C4-2B (cell line): ENCODE measurements around the gene TFF2.

Experiments used
- H3K27ac ChIP-seq: fragments of 450-650 bp; 2 replicates; pipeline ENCODE4 v1.5.1; 2017
- ZFX ChIP-seq: fragments of 450-650 bp; IDR thresholded peaks from 2 replicates; pipeline ENCODE4 v1.6.1; 2017
- TF ChIP-seq, protein P1 (sequence below): fragments of 450-650 bp; conservative IDR thresholded peaks from 2 replicates; pipeline ENCODE4 v1.5.1; 2017; ENCODE audit warnings: mild to moderate bottlenecking

Gene TFF2

DNA sequence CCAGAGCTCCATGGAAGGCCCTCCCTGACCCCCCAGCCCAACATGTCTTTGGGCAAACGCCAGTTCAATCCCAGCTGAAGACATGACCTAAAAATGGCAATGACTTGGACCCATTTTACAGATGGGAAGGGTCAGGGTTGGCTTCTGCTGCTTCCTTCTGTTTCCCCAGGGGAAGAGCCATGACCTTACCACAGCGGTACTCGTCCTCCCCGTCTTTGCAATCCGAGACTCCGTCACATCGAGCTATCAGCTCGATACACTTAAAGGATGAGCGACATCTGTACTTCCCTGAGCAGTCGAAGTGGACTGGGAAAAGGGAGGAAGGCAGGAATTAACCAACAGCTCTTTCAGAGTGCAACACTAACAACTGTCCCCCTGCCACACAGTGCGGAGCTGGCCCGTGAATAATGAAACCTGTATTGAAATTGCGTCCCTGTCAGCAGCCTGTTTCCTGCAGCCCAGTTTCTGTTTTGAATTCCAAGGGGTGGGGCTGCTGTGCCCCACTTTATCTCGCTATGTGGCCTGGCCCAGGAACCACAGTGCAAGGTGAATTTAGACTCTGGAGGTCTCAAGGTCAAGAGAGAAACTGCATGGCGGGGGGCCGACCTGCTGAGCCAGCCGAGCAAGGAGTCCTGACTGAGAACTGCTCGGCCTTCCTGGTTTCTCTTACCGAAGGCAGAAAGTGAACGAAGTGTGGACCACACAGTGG lies 38.1 kb upstream of the TFF2 start:
- no peak overlapping the region for H3K27ac ChIP-seq
- no peak for TF ChIP-seq ZFX
- TF ChIP-seq, protein P1, sequence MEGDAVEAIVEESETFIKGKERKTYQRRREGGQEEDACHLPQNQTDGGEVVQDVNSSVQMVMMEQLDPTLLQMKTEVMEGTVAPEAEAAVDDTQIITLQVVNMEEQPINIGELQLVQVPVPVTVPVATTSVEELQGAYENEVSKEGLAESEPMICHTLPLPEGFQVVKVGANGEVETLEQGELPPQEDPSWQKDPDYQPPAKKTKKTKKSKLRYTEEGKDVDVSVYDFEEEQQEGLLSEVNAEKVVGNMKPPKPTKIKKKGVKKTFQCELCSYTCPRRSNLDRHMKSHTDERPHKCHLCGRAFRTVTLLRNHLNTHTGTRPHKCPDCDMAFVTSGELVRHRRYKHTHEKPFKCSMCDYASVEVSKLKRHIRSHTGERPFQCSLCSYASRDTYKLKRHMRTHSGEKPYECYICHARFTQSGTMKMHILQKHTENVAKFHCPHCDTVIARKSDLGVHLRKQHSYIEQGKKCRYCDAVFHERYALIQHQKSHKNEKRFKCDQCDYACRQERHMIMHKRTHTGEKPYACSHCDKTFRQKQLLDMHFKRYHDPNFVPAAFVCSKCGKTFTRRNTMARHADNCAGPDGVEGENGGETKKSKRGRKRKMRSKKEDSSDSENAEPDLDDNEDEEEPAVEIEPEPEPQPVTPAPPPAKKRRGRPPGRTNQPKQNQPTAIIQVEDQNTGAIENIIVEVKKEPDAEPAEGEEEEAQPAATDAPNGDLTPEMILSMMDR, result no peak

DNA sequence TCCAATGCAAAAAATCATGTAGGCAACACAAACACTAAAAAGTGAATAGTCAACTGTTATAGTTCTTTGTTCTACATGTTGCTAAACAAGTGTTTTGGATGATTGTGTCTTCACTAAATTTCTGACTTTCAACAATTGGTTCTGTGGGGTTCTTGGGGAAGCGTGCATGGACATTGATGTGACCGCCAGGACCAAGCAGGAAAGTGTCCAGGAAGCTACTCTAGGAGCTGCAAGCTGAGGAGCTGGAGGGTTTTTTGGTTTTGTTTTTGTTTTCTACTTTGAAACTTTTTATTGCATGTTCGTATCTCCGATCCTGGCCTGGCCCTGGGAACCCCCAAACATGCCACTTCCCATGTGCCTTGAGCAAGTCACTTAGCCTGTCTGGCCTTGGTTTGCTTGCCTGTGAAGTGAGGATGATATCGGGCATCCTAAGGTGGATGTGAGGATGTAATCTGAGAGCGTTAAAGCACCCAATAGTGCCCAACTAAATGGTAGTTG lies 37.1 kb upstream of the TFF2 start:
- TF ChIP-seq, protein P1, result no peak
- no peak for TF ChIP-seq ZFX
- H3K27ac ChIP-seq, result no peak overlapping the region

DNA sequence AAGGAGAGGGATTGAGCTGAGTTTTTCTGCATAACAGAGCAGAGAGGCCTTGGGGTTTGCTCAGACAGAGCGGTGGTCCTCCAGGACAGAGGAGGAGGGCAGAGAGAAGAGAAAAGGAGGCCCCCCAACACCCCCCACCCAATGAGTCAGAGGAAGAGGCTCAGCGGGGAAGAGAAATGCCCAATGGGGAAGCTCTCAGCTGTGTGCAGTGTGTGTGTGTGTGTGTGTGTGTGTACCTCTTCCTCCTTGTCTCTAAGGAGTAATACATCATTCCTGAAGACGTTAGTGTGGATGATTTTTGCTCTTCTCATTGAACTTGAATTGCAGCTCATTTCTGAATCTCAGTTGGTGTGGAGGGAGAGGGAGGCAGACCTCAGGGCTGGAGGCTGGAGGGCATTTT lies 36.4 kb upstream of the TFF2 start:
- TF ChIP-seq, protein P1, result no peak
- TF ChIP-seq ZFX, result no peak
- no peak overlapping the region for H3K27ac ChIP-seq

DNA sequence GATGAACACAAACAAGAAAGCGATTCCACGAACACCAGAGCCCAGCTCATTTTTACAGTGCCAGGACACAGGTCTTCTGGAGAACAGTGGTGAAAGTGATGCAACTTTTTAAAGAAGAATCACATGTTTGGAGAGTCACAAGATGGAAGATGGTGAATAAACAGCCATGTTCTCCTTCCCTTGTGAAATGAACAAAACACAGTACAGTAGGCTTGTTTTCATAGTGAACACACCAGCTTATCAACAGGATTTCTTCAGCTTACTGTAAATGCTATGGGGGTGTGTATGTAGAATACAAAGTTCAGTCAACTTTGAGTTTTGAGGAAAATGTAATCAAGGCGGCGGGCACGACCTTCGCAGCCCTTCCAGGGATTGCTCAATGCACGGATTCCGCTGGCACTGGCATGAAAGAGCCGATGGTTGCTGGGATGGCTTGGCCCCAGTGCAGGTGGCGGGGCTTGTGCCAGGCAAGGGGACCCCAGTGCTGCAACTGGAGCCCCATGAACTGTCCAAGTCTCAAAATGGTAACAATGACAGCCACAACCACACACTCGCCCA lies 35.3 kb upstream of the TFF2 start:
- TF ChIP-seq, protein P1, result no peak
- no peak for TF ChIP-seq ZFX
- H3K27ac ChIP-seq, result no peak overlapping the region

DNA sequence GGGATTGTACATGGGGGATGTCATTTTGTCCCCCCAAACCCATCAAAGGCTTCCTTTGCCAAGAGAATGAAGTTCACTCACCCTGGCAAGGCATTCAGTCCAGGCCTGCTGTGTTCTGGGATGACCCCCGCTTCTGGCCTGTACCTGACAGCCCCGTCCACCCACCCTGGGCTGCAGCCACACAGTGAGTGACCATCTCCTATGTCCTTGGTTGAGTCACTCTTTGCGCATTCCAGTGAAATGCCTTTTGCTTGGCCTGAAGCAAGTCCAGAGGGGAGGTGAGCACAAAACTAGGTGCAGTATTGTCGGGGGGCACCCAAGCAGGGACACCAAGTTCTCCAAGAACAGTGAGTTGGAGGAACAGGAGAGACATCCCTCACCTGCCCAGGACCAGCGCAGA lies 34.8 kb upstream of the TFF2 start:
- H3K27ac ChIP-seq, result no peak overlapping the region
- no peak for TF ChIP-seq ZFX
- TF ChIP-seq, protein P1, result no peak

DNA sequence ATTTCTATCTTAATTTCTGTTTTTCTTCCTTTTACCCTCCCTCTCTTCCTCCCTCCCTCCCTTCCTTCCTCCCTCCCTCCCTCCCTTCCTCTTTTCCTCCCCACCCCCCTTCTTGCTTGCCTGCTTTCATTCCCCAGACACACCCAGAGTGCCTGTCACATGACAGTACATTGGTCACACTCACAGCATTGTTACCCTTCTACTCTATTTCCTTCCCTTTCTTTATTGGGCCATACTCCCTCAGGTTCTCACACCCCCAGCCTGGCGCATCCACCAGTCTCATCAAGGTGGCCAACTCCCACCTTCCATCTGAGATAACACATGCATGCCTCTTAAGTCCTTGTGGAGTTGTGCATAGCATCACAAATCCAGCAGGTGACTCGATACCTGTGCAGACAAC lies 34.2 kb upstream of the TFF2 start:
- no peak overlapping the region for H3K27ac ChIP-seq

More for the DNA sequence above, 34.2 kb upstream of the TFF2 start:
- TF ChIP-seq, protein P1, result no peak
- no peak for TF ChIP-seq ZFX
